Measurements from ENCODE around the gene CCNL2.

CCNL2 gene

GRCh38 chr1:1439546-1440261 lies 40.6 kb upstream of the CCNL2 start:
- TF ChIP-seq CTCF (conservative IDR thresholded peaks at IDR 0.05; ENCODE audit: low read depth), result no peak
- H3K27ac ChIP-seq, result no peak overlapping the region
- ChIA-PET POLR2A (ENCODE audit: low non-redundant PET) (interaction anchor here (0.6 kb wide), 1 partner anchor 37 kb away, joined by 3 read pairs; no protein-coding TSS in a partner anchor), CTCF (interaction anchor here (1.0 to 1.8 kb wide), 2 partner anchors 31 to 40 kb away, joined by 6 to 9 read pairs; partner anchors contain the start of gene CCNL2)
- DNase-seq (ENCODE audit: low spot score), result no peak

GRCh38 chr1:1438531-1439381 lies 39.6 kb upstream of the CCNL2 start:
- POLR2A ChIA-PET (ENCODE audit: low non-redundant PET), result interaction anchor here (1.1 kb wide), 2 partner anchors 31 to 39 kb away, joined by 3 read pairs; no protein-coding TSS in a partner anchor

GRCh38 chr1:1437904-1438376 lies 38.8 kb upstream of the CCNL2 start:
- TF ChIP-seq CTCF (conservative IDR thresholded peaks at IDR 0.05; ENCODE audit: low read depth), result no peak
- DNase-seq (ENCODE audit: low spot score), result no peak
- no peak overlapping the region for H3K27ac ChIP-seq
- CTCF ChIA-PET, result interaction anchor here (1.6 kb wide), 1 partner anchor 38 kb away, joined by 4 read pairs; no protein-coding TSS in a partner anchor
- POLR2A ChIA-PET (ENCODE audit: low non-redundant PET), result interaction anchor here (1.1 to 1.3 kb wide), 3 partner anchors 30 to 38 kb away, joined by 3 to 6 read pairs (median 3); partner anchors contain the start of gene MRPL20

More at GRCh38 chr1:1438531-1439381, 39.6 kb upstream of the CCNL2 start:
- H3K27ac ChIP-seq, result no peak overlapping the region
- TF ChIP-seq CTCF (conservative IDR thresholded peaks at IDR 0.05; ENCODE audit: low read depth), result no peak
- no peak for DNase-seq (ENCODE audit: low spot score)
- CTCF ChIA-PET, result no interaction called here

GRCh38 chr1:1437033-1437903 lies 38.1 kb upstream of the CCNL2 start:
- ChIA-PET POLR2A (ENCODE audit: low non-redundant PET) (interaction anchor here (0.7 to 1.3 kb wide), 3 partner anchors 30 to 38 kb away, joined by 3 to 6 read pairs (median 3); partner anchors contain the start of genes CCNL2 and MRPL20), CTCF (interaction anchor here (1.6 kb wide), 1 partner anchor 37 kb away, joined by 4 read pairs; no protein-coding TSS in a partner anchor)
- H3K27ac ChIP-seq, result no peak overlapping the region
- no peak for DNase-seq (ENCODE audit: low spot score)
- TF ChIP-seq CTCF (conservative IDR thresholded peaks at IDR 0.05; ENCODE audit: low read depth), result no peak

- TF ChIP-seq CTCF (conservative IDR thresholded peaks at IDR 0.05; ENCODE audit: low read depth), result no peak
- no peak overlapping the region for H3K27ac ChIP-seq
- CTCF ChIA-PET, result interaction anchor here (1.6 kb wide), 1 partner anchor 37 kb away, joined by 4 read pairs; no protein-coding TSS in a partner anchor
- no peak for DNase-seq (ENCODE audit: low spot score)
- POLR2A ChIA-PET (ENCODE audit: low non-redundant PET), result interaction anchor here (0.7 to 1.3 kb wide), 2 partner anchors 29 to 38 kb away, joined by 3 to 6 read pairs; partner anchors contain the start of genes CCNL2 and MRPL20
These were observed 37.5 kb upstream of the CCNL2 start for GRCh38 chr1:1436630-1437032.
